ENCODE results near the gene E2F1.

- TF ChIP-seq CTCF (conservative IDR thresholded peaks at IDR 0.05; ENCODE audit: low read depth in 2 of 2) = no peak
- no peak for TF ChIP-seq NANOG (IDR thresholded peaks at IDR 0.05; ENCODE audit: borderline replicate concordance)
- no peak for TF ChIP-seq POLR2AphosphoS5 (IDR thresholded peaks at IDR 0.05; ENCODE audit: low read depth)
- no peak for TF ChIP-seq JUNB (IDR thresholded peaks at IDR 0.05; ENCODE audit: unreplicated experiment)
These were observed 17.0 kb downstream of the E2F1 start for GRCh38 chr20:33669224-33669623.
